WTC11 (cell line): Measurements from ENCODE around the gene RBFOX2.

Source experiments
- CTCF ChIP-seq: fragments of 200-600 bp; IDR thresholded peaks from 2 replicates; pipeline ENCODE4 v1.8.0; 2022; ENCODE audit warnings: antibody characterized with exemption
- E2F5 ChIP-seq: sonication (generic); formaldehyde crosslinking; IDR thresholded peaks from 2 replicates; pipeline ENCODE4 v1.8.1; 2022; ENCODE audit warnings: mild to moderate bottlenecking, moderate library complexity, missing genetic modification reagents
- GTF2I ChIP-seq: fragments of 250-450 bp; sonication (Bioruptor Pico); conservative IDR thresholded peaks from 2 replicates; pipeline ENCODE4 v1.4.0; 2021; ENCODE audit warnings: mild to moderate bottlenecking
- IRF1 ChIP-seq: sonication (generic); formaldehyde crosslinking; IDR thresholded peaks from 2 replicates; pipeline ENCODE4 v1.8.0; 2023; ENCODE audit warnings: missing genetic modification reagents
- MAX ChIP-seq: sonication (generic); formaldehyde crosslinking; IDR thresholded peaks from 2 replicates; pipeline ENCODE4 v1.8.0; 2022; ENCODE audit warnings: mild to moderate bottlenecking, missing genetic modification reagents
- NR2C2 ChIP-seq: sonication (generic); formaldehyde crosslinking; IDR thresholded peaks from 2 replicates; pipeline ENCODE4 v1.8.0; 2022; ENCODE audit warnings: mild to moderate bottlenecking, missing genetic modification reagents
- SMAD4 ChIP-seq: sonication (generic); formaldehyde crosslinking; IDR thresholded peaks from 2 replicates; pipeline ENCODE4 v1.8.0; 2022; ENCODE audit warnings: mild to moderate bottlenecking, missing genetic modification reagents
- STAT6 ChIP-seq: sonication (generic); formaldehyde crosslinking; conservative IDR thresholded peaks from 2 replicates; pipeline ENCODE4 v1.8.1; 2023; ENCODE audit warnings: mild to moderate bottlenecking, low read depth, missing genetic modification reagents, moderate library complexity
- USF2 ChIP-seq: sonication (generic); formaldehyde crosslinking; IDR thresholded peaks from 2 replicates; pipeline ENCODE4 v1.8.1; 2023; ENCODE audit warnings: mild to moderate bottlenecking, missing genetic modification reagents, moderate library complexity
- ZNF121 ChIP-seq: sonication (generic); formaldehyde crosslinking; IDR thresholded peaks from 2 replicates; pipeline ENCODE4 v1.8.0; 2023; ENCODE audit warnings: missing genetic modification reagents

- TF ChIP-seq GTF2I (CRISPR knock-in tag), result no peak
- TF ChIP-seq CTCF, result no peak
- no peak for TF ChIP-seq USF2
- TF ChIP-seq MAX (CRISPR knock-in tag), result no peak
- TF ChIP-seq ZNF121 (CRISPR knock-in tag), result no peak
- no peak for TF ChIP-seq SMAD4 (CRISPR knock-in tag)
- TF ChIP-seq IRF1 (CRISPR knock-in tag), result no peak
- TF ChIP-seq NR2C2 (CRISPR knock-in tag), result no peak
- TF ChIP-seq E2F5 (CRISPR knock-in tag), result no peak
- no peak for TF ChIP-seq STAT6 (CRISPR knock-in tag)
Measured at GRCh38 chr22:35961480-35962295, 66.9 kb downstream of the RBFOX2 start.
